H1 (cell line): Measurements from ENCODE around the gene TMCC3.

Experiments
- SP1 ChIP-seq: IDR thresholded peaks from 2 replicates; pipeline ENCODE4 v1.6.1; 2011; ENCODE audit warnings: low read depth, low read length
- TF ChIP-seq, protein P1 (sequence below): IDR thresholded peaks from 2 replicates; pipeline ENCODE4 v1.6.1; 2012; ENCODE audit warnings: low read length, inconsistent platforms

DNA sequence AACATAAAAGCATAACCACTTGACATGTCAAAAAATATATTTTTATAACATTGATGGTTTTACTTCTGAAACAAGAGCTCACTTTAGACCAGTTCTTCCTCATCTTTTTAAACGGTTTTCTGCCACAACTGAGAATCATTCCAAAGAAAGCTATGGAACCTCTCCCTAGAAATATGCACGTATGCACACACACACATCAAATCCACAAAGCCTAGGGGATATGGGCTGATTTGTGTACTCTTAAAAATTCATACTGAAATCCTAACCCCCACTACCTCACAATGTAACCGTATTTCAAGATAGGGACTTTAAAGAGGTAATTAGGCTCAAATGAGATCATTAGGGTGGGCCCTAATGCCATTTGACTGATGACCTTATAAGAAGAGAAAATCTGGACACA is 19.3 kb downstream of the TMCC3 start:
- TF ChIP-seq, protein P1, sequence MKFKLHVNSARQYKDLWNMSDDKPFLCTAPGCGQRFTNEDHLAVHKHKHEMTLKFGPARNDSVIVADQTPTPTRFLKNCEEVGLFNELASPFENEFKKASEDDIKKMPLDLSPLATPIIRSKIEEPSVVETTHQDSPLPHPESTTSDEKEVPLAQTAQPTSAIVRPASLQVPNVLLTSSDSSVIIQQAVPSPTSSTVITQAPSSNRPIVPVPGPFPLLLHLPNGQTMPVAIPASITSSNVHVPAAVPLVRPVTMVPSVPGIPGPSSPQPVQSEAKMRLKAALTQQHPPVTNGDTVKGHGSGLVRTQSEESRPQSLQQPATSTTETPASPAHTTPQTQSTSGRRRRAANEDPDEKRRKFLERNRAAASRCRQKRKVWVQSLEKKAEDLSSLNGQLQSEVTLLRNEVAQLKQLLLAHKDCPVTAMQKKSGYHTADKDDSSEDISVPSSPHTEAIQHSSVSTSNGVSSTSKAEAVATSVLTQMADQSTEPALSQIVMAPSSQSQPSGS, result no peak
- TF ChIP-seq SP1, result no peak
